SK-MEL-5 (cell line): ENCODE measurements around the gene RHNO1. TPM values are rescaled to one million over a fixed set of nuclear protein-coding genes. Genes with fewer than 3 reads are reported as not detected.
"Not testable (repeated sequence)": the region's sequence is repeated elsewhere in the genome, so short reads cannot be mapped to it uniquely, and the experiment has no call there.

Experiments
- DNase-seq: peaks from one replicate; pipeline ENCODE4 v3.0.0-alpha.2; 2016; ENCODE audit warnings: low read depth, low spot score
- in situ Hi-C: cut with HindIII; loops from 2 replicates; pipeline ENCODE4 v1.10.0; 2016; ENCODE audit warnings: low sequenced_read_pairs, high pct_unique_total_duplicates, low pct_unique_long_range_greater_than_20kb
- total RNA-seq: library from RNA; depleted of rRNA; stranded (reverse); fragments of >200 nt; shearing (Covaris generic); gene quantifications from 2 replicates; pipeline ENCODE4 v1.2.3, GENCODE V29; 2014

Gene RHNO1
- total RNA-seq, 1 experiment from 2014 or later: 34.8 TPM

- in situ Hi-C loops: no loop called here
- no peak for DNase-seq
Observed at GRCh38 chr12:2855546-2855945, 21.5 kb upstream of the RHNO1 start.

GRCh38 chr12:2856051-2856450 is 21.0 kb upstream of the RHNO1 start:
- no peak for DNase-seq
- in situ Hi-C loops: no loop called here

DNA sequence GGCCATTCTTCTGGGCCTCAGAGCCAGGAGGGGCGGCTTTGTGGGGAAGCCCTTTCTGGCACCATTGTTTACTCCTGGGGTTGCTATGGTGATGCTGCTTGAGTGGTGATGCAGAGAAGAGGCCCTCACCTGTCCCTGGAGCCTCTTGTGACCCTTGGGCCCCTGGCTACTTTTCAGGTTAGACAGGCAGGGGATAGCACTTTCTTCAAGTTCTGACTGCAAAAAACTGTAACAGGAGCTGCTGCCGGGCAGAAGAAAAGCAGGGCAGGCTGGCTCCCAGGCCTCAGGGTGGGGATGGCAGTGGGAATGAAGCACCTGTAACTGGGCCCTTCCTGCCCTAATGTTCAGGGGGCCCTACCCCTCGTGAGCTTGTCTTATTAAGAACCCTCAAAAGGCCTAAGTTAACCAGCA is 20.0 kb upstream of the RHNO1 start, which contains the start of gene TEX52:
TSS of gene TEX52 (minus strand) at position 19 of the 411 bp plus-strand sequence. CDS start at position 6, 13 bp downstream.
- DNase-seq: no peak
- in situ Hi-C loops: no loop called here

- in situ Hi-C loops: no loop called here
- DNase-seq: no peak
Observed at GRCh38 chr12:2857576-2857975, 19.4 kb upstream of the RHNO1 start.

- in situ Hi-C loops: no loop called here
- DNase-seq: no peak
Observed at GRCh38 chr12:2858334-2858733, 18.7 kb upstream of the RHNO1 start.

- in situ Hi-C loops: no loop called here
- DNase-seq: no peak
Observed at GRCh38 chr12:2858944-2859421, 18.0 kb upstream of the RHNO1 start.

DNA sequence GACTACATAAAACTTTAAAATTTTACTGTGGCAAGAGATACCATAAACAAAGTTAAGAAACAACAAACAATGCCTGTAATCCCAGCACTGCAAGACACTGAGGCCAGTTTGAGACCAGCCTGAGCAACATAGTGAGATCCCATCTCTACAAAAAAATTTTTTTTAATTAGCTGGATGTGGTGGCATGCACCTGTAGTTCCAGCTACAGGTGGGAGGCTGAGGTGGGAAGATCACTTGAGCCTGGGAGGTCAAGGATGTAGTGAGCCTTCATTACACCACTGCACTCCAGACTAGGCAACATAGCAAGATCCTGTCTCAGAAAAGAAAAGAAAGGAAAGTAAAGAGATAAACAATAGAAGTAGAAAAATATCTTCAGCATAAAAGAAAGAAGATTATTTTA is 16.9 kb upstream of the RHNO1 start:
- in situ Hi-C loops: no loop called here
- no peak for DNase-seq

DNA sequence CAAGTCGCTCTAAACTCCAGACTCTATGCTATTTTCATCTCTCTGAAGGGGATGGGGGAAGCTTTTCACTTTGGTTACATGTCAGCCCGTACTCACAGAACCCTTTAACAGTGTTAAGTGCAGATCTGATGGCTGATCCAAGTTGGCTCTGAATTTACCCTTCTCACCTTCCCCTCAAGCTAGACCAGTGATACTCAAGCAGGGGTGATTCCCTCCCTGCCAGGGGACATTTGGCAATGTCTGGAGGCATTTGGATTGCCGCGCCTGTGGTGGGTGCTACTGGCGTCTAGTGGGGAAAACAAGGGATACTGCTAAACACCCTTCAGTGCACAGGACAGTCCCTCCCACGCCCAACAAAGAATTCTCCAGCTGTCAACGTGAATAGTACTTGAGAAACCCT is 14.1 kb upstream of the RHNO1 start:
- DNase-seq: no peak
- in situ Hi-C loops: no loop called here

- in situ Hi-C loops, DNase-seq: not testable (repeated sequence)
Observed at GRCh38 chr12:2863402-2863801, 13.6 kb upstream of the RHNO1 start.

DNA sequence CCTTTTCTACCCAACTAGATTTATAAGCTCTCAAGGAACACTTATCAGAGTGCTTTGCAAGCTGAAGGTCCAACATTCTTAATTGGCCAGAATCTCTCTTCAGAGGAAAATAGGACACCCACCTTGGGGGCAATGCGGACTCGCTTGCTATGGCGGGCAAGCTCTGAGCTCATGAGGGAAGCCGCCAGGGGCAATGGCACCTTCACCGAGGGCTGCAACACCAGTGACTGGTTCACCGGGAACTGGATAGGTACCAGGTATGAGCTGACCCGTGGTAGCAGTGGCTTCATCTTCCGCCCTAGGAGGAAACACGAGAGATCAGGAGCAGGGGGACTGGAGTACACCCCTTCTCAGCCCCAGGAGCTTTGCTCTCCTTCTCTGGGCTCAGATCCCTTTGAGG is 12.8 kb upstream of the RHNO1 start:
- DNase-seq: no peak
- in situ Hi-C loops: no loop called here

DNA sequence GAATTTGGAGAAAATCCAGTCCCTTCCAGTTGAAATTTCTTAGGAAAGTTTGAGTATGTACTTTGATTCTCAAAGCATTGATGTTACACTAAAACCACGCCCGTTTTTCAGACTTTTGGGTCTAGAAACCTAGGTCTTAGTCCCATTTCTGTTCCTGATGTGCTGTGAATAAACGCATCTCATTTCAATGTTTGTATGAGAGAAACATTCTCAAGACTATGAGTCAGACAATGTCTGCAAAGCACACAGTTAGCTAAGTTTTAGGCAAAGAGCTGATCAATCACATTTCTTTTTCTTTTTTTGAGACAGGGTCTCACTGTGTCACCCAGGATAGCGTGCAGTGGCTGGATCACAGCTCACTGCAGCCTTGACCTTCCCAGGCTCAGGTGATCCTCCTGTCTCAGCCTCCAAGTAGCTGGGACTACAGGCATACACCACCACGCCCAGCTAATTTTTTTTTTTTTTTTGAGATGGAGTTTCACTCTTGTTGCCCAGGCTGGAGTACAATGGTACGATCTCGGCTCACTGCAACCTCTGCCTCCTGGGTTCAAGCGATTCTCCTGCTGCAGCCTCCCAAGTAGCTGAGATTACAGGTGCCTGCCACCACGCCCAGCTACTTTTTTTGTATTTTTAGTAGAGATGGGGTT is 7.9 kb upstream of the RHNO1 start:
- DNase-seq, in situ Hi-C loops: not testable (repeated sequence)

GRCh38 chr12:2876431-2877046 is 484 bp upstream of the RHNO1 start:
- no peak for DNase-seq
- in situ Hi-C loops: no loop called here

DNA sequence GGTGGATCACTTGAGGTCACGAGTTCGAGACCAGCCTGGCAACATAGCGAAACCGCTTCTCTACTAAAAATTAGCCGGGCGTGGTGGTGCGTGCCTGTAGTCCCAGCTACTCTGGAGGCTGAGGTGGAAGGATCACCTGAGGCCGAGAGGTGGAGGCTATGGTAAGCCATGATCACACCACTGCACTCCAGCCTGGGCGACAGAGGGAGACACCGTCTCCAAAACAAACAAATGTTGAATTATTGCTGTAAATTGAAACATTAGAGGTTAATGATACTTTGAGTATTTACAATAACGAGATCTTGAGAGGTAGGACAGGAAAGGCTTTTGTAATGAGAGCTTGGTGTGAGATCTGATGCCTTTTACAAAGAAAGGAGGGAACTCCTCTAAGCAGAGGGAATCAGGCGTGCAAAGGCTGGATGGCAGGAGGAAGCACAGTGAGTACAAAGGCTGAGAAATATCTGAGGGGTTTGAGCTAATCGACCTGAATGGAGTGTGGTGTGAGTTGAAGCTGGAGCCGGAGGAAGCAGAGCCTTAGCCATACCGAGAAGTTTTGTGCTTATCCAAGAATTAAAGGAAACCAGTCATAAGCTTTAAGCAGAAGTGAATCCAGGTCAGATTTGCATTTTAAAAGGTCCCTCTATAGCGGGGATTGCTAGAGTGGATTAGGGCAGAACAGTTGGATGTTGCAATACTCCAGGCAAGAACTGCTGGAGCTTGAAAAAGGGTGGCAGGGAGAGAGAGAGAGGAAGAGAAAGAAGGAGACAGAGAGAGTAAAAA is 1.1 kb downstream of the RHNO1 start:
- DNase-seq: no peak
- in situ Hi-C loops: no loop called here

GRCh38 chr12:2879853-2880252 is 2.8 kb downstream of the RHNO1 start:
- in situ Hi-C loops: no loop called here

GRCh38 chr12:2884810-2885209 is 7.8 kb downstream of the RHNO1 start:
- in situ Hi-C loops: no loop called here

More at GRCh38 chr12:2879853-2880252, 2.8 kb downstream of the RHNO1 start:
- DNase-seq: no peak

DNA sequence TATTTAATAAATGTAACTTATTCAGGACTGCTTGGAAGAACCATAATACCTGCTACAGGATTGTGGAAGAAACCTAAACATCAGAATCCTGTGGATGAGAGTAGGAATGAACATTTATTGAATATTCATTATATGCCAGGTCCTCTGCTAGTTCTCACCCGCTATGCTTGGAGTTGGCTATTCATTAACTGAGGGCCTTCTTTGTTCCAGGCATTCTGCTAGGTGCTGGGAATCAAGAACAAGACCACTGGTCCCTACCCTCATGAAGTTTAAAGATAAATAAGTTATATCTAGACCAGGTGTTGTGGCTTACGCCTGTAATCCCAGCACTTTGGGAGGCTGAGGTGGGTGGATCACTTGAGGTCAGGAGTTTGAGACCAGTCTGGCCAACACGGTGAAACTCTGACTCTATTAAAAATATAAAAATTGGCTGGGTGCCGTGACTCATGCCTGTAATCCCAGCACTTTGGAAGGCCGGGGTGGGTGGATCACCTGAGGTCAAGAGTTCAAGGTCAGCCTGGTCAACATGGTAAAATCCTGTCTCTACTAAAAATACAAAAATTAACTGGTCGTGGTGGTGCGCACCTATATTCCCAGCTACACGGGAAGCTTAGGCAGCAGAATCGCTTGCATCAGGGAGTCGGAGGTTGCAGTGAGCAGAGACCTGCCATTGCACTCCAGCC is 9.9 kb downstream of the RHNO1 start:
- in situ Hi-C loops: no loop called here

More at GRCh38 chr12:2884810-2885209, 7.8 kb downstream of the RHNO1 start:
- DNase-seq: no peak

GRCh38 chr12:2890001-2890387 is 13.0 kb downstream of the RHNO1 start:
- in situ Hi-C loops: no loop called here
- no peak for DNase-seq

More for the DNA sequence above, 9.9 kb downstream of the RHNO1 start:
- no peak for DNase-seq
